Stimulated activated CD4-positive, alpha-beta T cell treated with anti-CD3 and anti-CD28 coated beads, Interleukin-12 subunit alpha, Interleukin-12 subunit beta, amount 100 ng/mL, for 48 hours (primary cell): ENCODE data around the gene RBM19.

Experiments
- DNase-seq, 3 donors: peaks; one replicate each; pipeline ENCODE4 v3.0.0-alpha.2; 2020; ENCODE audit warnings: low read depth in 2 of 3, low spot score in 1 of 3

The RBM19 gene

GRCh38 chr12:113887906-113888305 lies 78.2 kb downstream of the RBM19 start:
- DNase-seq, result no peak

- DNase-seq, result no peak
Measured at GRCh38 chr12:113886721-113887120, 79.4 kb downstream of the RBM19 start.

- no peak for DNase-seq
Measured at GRCh38 chr12:113884392-113884791, 81.7 kb downstream of the RBM19 start.

GRCh38 chr12:113882690-113883089 lies 83.4 kb downstream of the RBM19 start:
- DNase-seq, result no peak

- DNase-seq, result no peak
Measured at GRCh38 chr12:113880988-113881962, 84.8 kb downstream of the RBM19 start.

- no peak for DNase-seq
Measured at GRCh38 chr12:113880326-113880725, 85.8 kb downstream of the RBM19 start.

- DNase-seq, result no peak
Measured at GRCh38 chr12:113879658-113880057, 86.5 kb downstream of the RBM19 start.

- DNase-seq, result no peak
Measured at GRCh38 chr12:113877607-113878006, 88.5 kb downstream of the RBM19 start.

GRCh38 chr12:113876160-113876559 lies 90.0 kb downstream of the RBM19 start:
- no peak for DNase-seq

- DNase-seq, result no peak
Measured at GRCh38 chr12:113875691-113876090, 90.4 kb downstream of the RBM19 start.

- DNase-seq, result no peak
Measured at GRCh38 chr12:113874999-113875561, 91.0 kb downstream of the RBM19 start.

- DNase-seq, result no peak
Measured at GRCh38 chr12:113874326-113874725, 91.8 kb downstream of the RBM19 start.

GRCh38 chr12:113873740-113874139 lies 92.4 kb downstream of the RBM19 start:
- no peak for DNase-seq

GRCh38 chr12:113870890-113871289 lies 95.2 kb downstream of the RBM19 start:
- DNase-seq, result no peak

- DNase-seq, result no peak
Measured at GRCh38 chr12:113870035-113870434, 96.1 kb downstream of the RBM19 start.

- DNase-seq, result no peak
Measured at GRCh38 chr12:113868365-113868764, 97.8 kb downstream of the RBM19 start.

- no peak for DNase-seq
Measured at GRCh38 chr12:113867258-113867657, 98.9 kb downstream of the RBM19 start.

- no peak for DNase-seq
Measured at GRCh38 chr12:113866496-113866895, 99.6 kb downstream of the RBM19 start.

GRCh38 chr12:113863455-113863845 lies 102.7 kb downstream of the RBM19 start:
- no peak for DNase-seq

- DNase-seq, result no peak
Measured at GRCh38 chr12:113862590-113863454, 103.3 kb downstream of the RBM19 start.

- no peak for DNase-seq
Measured at GRCh38 chr12:113861708-113862312, 104.3 kb downstream of the RBM19 start.
